Kidney epithelial cell (primary cell): ENCODE measurements around the gene CTNNBIP1. TPM values are rescaled to one million over a fixed set of nuclear protein-coding genes. Genes with fewer than 3 reads are reported as not detected.

Experiments used
- DNase-seq: peaks from one replicate; pipeline ENCODE4 v3.0.0-alpha.2; 2010; ENCODE audit warnings: low read depth
- H3K27me3 ChIP-seq: 2 replicates; pipeline ENCODE4 v1.6.0; 2011; ENCODE audit warnings: low read length; ENCODE audit not compliant: control insufficient read depth, insufficient read depth
- H3K36me3 ChIP-seq: 2 replicates; pipeline ENCODE4 v1.5.1; 2011; ENCODE audit warnings: low read length; ENCODE audit not compliant: control insufficient read depth, insufficient read depth
- H3K4me3 ChIP-seq: 2 replicates; pipeline ENCODE4 v1.5.1; 2011; ENCODE audit warnings: low read depth, mild to moderate bottlenecking, control low read depth, low read length
- CTCF ChIP-seq: IDR thresholded peaks from 2 replicates; pipeline ENCODE4 v1.5.1; 2011; ENCODE audit warnings: mild to moderate bottlenecking, moderate library complexity, low read length, control low read depth, inconsistent platforms; ENCODE audit not compliant: insufficient read depth, poor library complexity, severe bottlenecking
- total RNA-seq: library from RNA; depleted of rRNA; stranded (reverse); fragments of >200 nt; gene quantifications from 2 replicates; pipeline ENCODE4 v1.2.3, GENCODE V29; 2015

CTNNBIP1 gene
- total RNA-seq, 1 donor from 2014 or later, result 27.4 TPM

DNA sequence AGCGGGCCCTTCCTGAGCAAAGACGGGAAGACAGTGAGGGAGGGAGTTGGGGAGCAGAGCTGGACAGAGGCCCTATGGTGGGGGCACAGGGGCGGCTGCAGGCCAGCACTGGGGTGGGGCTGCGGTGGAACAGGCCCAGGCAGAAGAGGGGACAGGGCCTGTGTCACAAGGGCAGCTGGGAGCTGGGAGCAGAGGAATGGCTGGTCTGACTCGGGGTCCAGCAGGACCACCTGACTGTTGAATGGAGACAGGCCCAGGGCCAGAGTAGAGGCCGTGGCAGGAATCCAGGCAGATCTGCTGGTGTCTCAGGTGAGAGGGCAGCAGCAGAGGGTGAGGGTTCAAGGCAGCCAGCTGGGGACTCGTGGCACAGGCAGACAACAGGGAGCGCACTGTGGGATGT, 25.3 kb downstream of the CTNNBIP1 start:
- no peak for DNase-seq
- no peaks in the 10 kb centered on the region for H3K36me3 ChIP-seq
- H3K4me3 ChIP-seq, result no peak overlapping the region
- no peak for TF ChIP-seq CTCF
- H3K27me3 ChIP-seq, result no peaks in the 10 kb centered on the region

DNA sequence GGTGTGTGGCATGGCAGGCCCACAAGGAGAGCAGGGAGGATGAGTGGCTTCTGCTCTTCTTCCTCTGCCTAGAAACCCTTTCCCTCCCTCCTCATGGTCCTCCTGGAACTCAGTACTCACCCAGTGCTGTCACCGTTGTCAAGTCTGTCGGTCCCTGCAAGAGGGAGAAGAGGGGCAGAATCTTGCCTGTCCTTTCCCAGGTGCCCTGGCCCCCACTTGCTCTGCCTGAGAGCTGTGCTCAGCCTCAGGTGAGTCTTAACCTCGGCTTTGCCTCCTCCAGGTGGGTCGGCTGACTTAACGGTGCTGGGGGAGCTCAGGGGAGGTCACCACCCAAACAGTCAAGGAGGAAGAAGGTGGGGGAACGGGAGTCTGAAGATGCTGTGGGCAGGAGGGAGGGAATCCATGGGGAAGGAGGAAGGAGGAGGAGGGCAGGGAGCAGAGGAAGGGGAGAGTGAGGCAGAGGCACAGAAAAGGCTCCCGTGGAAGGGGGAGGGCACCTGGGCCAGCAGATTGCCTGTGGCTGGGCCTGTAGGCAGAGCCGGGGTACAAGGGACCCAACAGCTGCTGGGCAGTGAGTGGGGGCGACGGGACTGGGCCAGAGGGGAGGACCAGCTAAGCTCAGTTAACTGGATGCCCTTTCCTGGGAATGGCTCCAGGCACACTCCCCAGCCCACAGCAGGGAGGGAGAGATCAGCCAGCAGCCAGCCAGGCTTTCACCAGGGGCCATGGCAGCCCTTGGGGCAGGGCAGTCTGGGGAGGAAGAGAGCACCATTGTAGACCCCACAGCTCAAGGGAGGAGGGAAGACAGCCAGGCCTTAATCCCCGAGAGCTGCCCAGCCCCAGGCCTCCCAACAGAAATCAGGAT, 26.3 kb downstream of the CTNNBIP1 start:
- TF ChIP-seq CTCF, result no peak
- no peaks in the 10 kb centered on the region for H3K36me3 ChIP-seq
- no peak for DNase-seq
- no peak overlapping the region for H3K4me3 ChIP-seq
- H3K27me3 ChIP-seq, result no peaks in the 10 kb centered on the region

GRCh38 chr1:9882945-9883303, 27.1 kb downstream of the CTNNBIP1 start:
- no peak for TF ChIP-seq CTCF
- H3K36me3 ChIP-seq, result no peaks in the 10 kb centered on the region
- DNase-seq, result no peak
- no peaks in the 10 kb centered on the region for H3K27me3 ChIP-seq
- no peak overlapping the region for H3K4me3 ChIP-seq

- no peak for TF ChIP-seq CTCF
- H3K36me3 ChIP-seq, result no peaks in the 10 kb centered on the region
- H3K4me3 ChIP-seq, result no peak overlapping the region
- no peak for DNase-seq
- no peaks in the 10 kb centered on the region for H3K27me3 ChIP-seq
Observed at GRCh38 chr1:9882296-9882944, 27.6 kb downstream of the CTNNBIP1 start.

GRCh38 chr1:9881838-9882249, 28.2 kb downstream of the CTNNBIP1 start:
- H3K27me3 ChIP-seq, result no peaks in the 10 kb centered on the region
- no peaks in the 10 kb centered on the region for H3K36me3 ChIP-seq
- DNase-seq, result no peak
- H3K4me3 ChIP-seq, result no peak overlapping the region
- TF ChIP-seq CTCF, result no peak
